Measurements from ENCODE around the gene COL5A3.
"Not testable (repeated sequence)": the region's sequence is repeated elsewhere in the genome, so short reads cannot be mapped to it uniquely, and the experiment has no call there.

Gene COL5A3

GRCh38 chr19:10010247-10010691 lies at the start of gene COL5A3:
TSS of gene COL5A3 (minus strand) at chr19:10010504. CDS start at chr19:10010385, 119 bp downstream.
- DNase-seq = no peak

GRCh38 chr19:10052602-10053360 lies 42.5 kb upstream of the COL5A3 start:
- DNase-seq = no peak

- no peak for DNase-seq
These were observed 39.3 kb upstream of the COL5A3 start for GRCh38 chr19:10049626-10050025.

GRCh38 chr19:10045371-10045770 lies 35.1 kb upstream of the COL5A3 start:
- DNase-seq = no peak

- no peak for DNase-seq
These were observed 34.1 kb upstream of the COL5A3 start for GRCh38 chr19:10044390-10044789.

- DNase-seq = no peak
These were observed 33.1 kb upstream of the COL5A3 start for GRCh38 chr19:10043286-10043927.

GRCh38 chr19:10037809-10038208 lies 27.5 kb upstream of the COL5A3 start:
- no peak for DNase-seq

GRCh38 chr19:10037367-10037766 lies 27.1 kb upstream of the COL5A3 start:
- DNase-seq = no peak

- DNase-seq = no peak
These were observed 26.3 kb upstream of the COL5A3 start for GRCh38 chr19:10036601-10037071.

GRCh38 chr19:10033614-10034013 lies 23.3 kb upstream of the COL5A3 start:
- DNase-seq = no peak

GRCh38 chr19:10027158-10027997 lies 17.1 kb upstream of the COL5A3 start:
- peak; percentile 58 to 65 for DNase-seq

- no peak for DNase-seq
These were observed 16.4 kb upstream of the COL5A3 start for GRCh38 chr19:10026744-10027143.

GRCh38 chr19:10023096-10023495 lies 12.8 kb upstream of the COL5A3 start:
- not testable (repeated sequence) for DNase-seq

- no peak for DNase-seq
These were observed 11.6 kb upstream of the COL5A3 start for GRCh38 chr19:10021863-10022262.

GRCh38 chr19:10021446-10021845 lies 11.1 kb upstream of the COL5A3 start:
- DNase-seq = no peak

GRCh38 chr19:10020851-10021250 lies 10.5 kb upstream of the COL5A3 start:
- DNase-seq = no peak

- DNase-seq = no peak
These were observed 8.9 kb upstream of the COL5A3 start for GRCh38 chr19:10019246-10019645.

- DNase-seq = no peak
These were observed 8.5 kb upstream of the COL5A3 start for GRCh38 chr19:10018786-10019185.

GRCh38 chr19:10018263-10018662 lies 8.0 kb upstream of the COL5A3 start:
- DNase-seq = no peak

GRCh38 chr19:10013834-10014618 lies 3.7 kb upstream of the COL5A3 start:
- no peak for DNase-seq

GRCh38 chr19:10013316-10013715 lies 3.0 kb upstream of the COL5A3 start, which contains the start of gene RDH8:
TSS of gene RDH8 (plus strand) at chr19:10013483. CDS start at chr19:10013498, 15 bp downstream.
- no peak for DNase-seq

GRCh38 chr19:10011974-10012373 lies 1.7 kb upstream of the COL5A3 start:
- DNase-seq = no peak
